Left lung (tissue), 10 donors: ENCODE measurements around the gene RAF1. TPM values are rescaled to one million over a fixed set of nuclear protein-coding genes. Genes with fewer than 3 reads are reported as not detected.
"Not testable (repeated sequence)": the region's sequence is repeated elsewhere in the genome, so short reads cannot be mapped to it uniquely, and the experiment has no call there.

Source experiments
- ATAC-seq: fragments of 200-7000 bp; cut with Tn5 transposase; one replicate; pipeline ENCODE4 v1.9.1; 2020; ENCODE audit warnings: moderate library complexity
- DNase-seq, 4 donors: peaks; one replicate each; pipeline ENCODE4 v3.0.0-alpha.2; 2013 to 2020
- H3K27ac ChIP-seq, 2 donors: fragments of 200-600 bp; sonication (generic) in 1 of 2; one replicate each; pipeline versions ENCODE4 v1.5.0 to v1.8.0; 2020 to 2021
- H3K27me3 ChIP-seq, 2 donors: fragments of 200-600 bp; sonication (generic) in 1 of 2; one replicate each; pipeline versions ENCODE4 v1.5.0 to v1.8.0; 2020 to 2021
- H3K36me3 ChIP-seq, 2 donors: fragments of 200-600 bp; sonication (generic) in 1 of 2; one replicate each; pipeline versions ENCODE4 v1.5.0 to v1.8.0; 2020 to 2021
- H3K4me1 ChIP-seq, 2 donors: fragments of 200-600 bp; one replicate each; pipeline ENCODE4 v1.8.0; 2021
- H3K4me3 ChIP-seq, 2 donors: fragments of 200-600 bp; sonication (generic) in 1 of 2; one replicate each; pipeline versions ENCODE4 v1.5.0 to v1.8.0; 2020 to 2021; ENCODE audit warnings: mild to moderate bottlenecking in 1 of 2
- H3K9me3 ChIP-seq, 2 donors: fragments of 200-600 bp; sonication (generic) in 1 of 2; one replicate each; pipeline versions ENCODE4 v1.5.0 to v1.8.0; 2020 to 2021
- intact Hi-C, 2 donors: fragments of 100-400 bp; cut with DNase I; formaldehyde crosslinking; loops; one replicate each; pipeline versions ENCODE4 v1.11.2 to v1.14.2; 2022
- polyA plus RNA-seq, 6 donors: library from polyadenylated mRNA; unstranded; fragments of 120-200 nt; gene quantifications; one replicate each; pipeline ENCODE4 v1.2.1, GENCODE V29; 2013; ENCODE audit not compliant: insufficient read length in 6 of 6
- total RNA-seq, 2 donors: library from RNA; stranded (reverse); fragmentation: NEBNext Ultra II Directional; extraction: Animal tissue kit (Norgen Biotek cat#: 25700); gene quantifications; one replicate each; pipeline ENCODE4 v1.2.1, GENCODE V29; 2021
- TF ChIP-seq, protein P1 (sequence below), 2 donors: fragments of 200-600 bp; sonication (generic) in 1 of 2; IDR thresholded peaks; one replicate each; pipeline versions ENCODE4 v1.5.0 to v1.8.0; 2021; ENCODE audit warnings: antibody characterized with exemption in 2 of 2
- donor health status: DM: no; HTN: yes; CAD: no.
- donor health status: DM: no; HTN: no; CAD: no.

The RAF1 gene
- total and polyA plus RNA-seq, 8 donors: 75.8 to 147 (median 128) TPM

DNA sequence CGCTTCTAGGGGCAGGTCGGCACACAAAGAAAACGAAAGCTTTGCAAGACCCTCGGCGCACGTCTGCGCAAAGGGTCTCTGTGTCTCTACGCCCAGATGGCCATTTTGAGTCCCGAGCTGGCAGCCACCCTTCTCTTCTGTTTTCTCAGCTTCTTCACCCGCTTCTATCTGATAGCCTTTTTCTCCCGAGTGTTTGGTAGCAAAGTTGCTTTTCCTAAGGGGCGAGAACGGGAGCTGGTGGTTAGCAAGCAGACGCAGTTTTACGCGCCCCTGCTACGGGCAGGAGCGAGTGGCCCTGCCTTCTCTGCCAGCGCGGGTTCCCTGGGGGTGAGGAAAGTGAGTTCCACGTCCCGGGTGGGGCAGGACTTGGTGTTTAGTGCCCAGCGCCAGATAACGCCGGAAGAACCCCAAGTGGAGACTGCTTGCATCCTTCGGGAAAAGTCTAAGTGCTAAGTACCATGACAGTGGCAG lies 110.0 kb downstream of the RAF1 start:
- TF ChIP-seq, protein P1, sequence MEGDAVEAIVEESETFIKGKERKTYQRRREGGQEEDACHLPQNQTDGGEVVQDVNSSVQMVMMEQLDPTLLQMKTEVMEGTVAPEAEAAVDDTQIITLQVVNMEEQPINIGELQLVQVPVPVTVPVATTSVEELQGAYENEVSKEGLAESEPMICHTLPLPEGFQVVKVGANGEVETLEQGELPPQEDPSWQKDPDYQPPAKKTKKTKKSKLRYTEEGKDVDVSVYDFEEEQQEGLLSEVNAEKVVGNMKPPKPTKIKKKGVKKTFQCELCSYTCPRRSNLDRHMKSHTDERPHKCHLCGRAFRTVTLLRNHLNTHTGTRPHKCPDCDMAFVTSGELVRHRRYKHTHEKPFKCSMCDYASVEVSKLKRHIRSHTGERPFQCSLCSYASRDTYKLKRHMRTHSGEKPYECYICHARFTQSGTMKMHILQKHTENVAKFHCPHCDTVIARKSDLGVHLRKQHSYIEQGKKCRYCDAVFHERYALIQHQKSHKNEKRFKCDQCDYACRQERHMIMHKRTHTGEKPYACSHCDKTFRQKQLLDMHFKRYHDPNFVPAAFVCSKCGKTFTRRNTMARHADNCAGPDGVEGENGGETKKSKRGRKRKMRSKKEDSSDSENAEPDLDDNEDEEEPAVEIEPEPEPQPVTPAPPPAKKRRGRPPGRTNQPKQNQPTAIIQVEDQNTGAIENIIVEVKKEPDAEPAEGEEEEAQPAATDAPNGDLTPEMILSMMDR (IDR thresholded peaks at IDR 0.05): no peak
- Histone ChIP-seq H3K9me3 (no peaks in the 10 kb centered on the region), H3K4me1 (peaks cover 11 to 35% of the 10 kb centered on the region in 2 donors), H3K27me3 (peaks cover 0 to 49% of the 10 kb centered on the region in 2 donors), H3K4me3 (peak overlapping the region; percentile 36 to 43), H3K27ac (peak overlapping the region in 1 of 2 donors; percentile 45), H3K36me3 (no peaks in the 10 kb centered on the region)
- DNase-seq (peak in 3 of 4 donors; percentile 26 to 48 (median 37)), ATAC-seq (no peak)
- intact Hi-C loops: no loop called here

- H3K9me3 ChIP-seq: no peaks in the 10 kb centered on the region
- DNase-seq: no peak
- no peaks in the 10 kb centered on the region for H3K36me3 ChIP-seq
- TF ChIP-seq, protein P1 (IDR thresholded peaks at IDR 0.05): no peak
- H3K27me3 ChIP-seq: peaks cover 0 to 49% of the 10 kb centered on the region in 2 donors
- no peak overlapping the region for H3K4me3 ChIP-seq
- H3K27ac ChIP-seq: no peak overlapping the region
- ATAC-seq: no peak
- intact Hi-C loops: no loop called here
- peaks cover 0 to 14% of the 10 kb centered on the region in 2 donors for H3K4me1 ChIP-seq
These were observed 113.8 kb downstream of the RAF1 start for GRCh38 chr3:12549971-12550760.

GRCh38 chr3:12545473-12545791 lies 118.5 kb downstream of the RAF1 start, which contains the start of gene MKRN2OS:
Gene MKRN2OS, minus strand, starts transcription at chr3:12545499. Its CDS starts 35 bp downstream, at chr3:12545464.
- Histone ChIP-seq H3K9me3 (no peaks in the 10 kb centered on the region), H3K36me3 (no peaks in the 10 kb centered on the region), H3K4me1 (no peaks in the 10 kb centered on the region), H3K4me3 (peak within 1 kb of the TSS; percentile 1 to 3), H3K27me3 (peaks cover 0 to 2% of the 10 kb centered on the region in 2 donors), H3K27ac (no peak within 1 kb of the TSS)
- TF ChIP-seq, protein P1 (IDR thresholded peaks at IDR 0.05): no peak
- no peak for DNase-seq
- ATAC-seq: peak; percentile 93
- intact Hi-C loops: no loop called here

GRCh38 chr3:12544652-12545472 lies 119.1 kb downstream of the RAF1 start:
- H3K27ac ChIP-seq: no peak overlapping the region
- TF ChIP-seq, protein P1 (IDR thresholded peaks at IDR 0.05): no peak
- H3K36me3 ChIP-seq: peaks cover 0 to 5% of the 10 kb centered on the region in 2 donors
- no peaks in the 10 kb centered on the region for H3K4me1 ChIP-seq
- H3K4me3 ChIP-seq: peak overlapping the region; percentile 1 to 3
- DNase-seq (no peak), ATAC-seq (no peak)
- H3K9me3 ChIP-seq: no peaks in the 10 kb centered on the region
- intact Hi-C loops: no loop called here
- no peaks in the 10 kb centered on the region for H3K27me3 ChIP-seq

GRCh38 chr3:12543497-12543896 lies 120.4 kb downstream of the RAF1 start:
- H3K27ac ChIP-seq, H3K4me3 ChIP-seq, H3K4me1 ChIP-seq, intact Hi-C loops, H3K27me3 ChIP-seq, ATAC-seq, DNase-seq, H3K9me3 ChIP-seq: not testable (repeated sequence)
- peaks cover 0 to 16% of the 10 kb centered on the region in 2 donors for H3K36me3 ChIP-seq
